Neutrophil (primary cell): ENCODE measurements around the gene CSRNP2.
"Not testable (repeated sequence)": the region's sequence is repeated elsewhere in the genome, so short reads cannot be mapped to it uniquely, and the experiment has no call there.

Source experiments
- H3K27ac ChIP-seq: fragments of 200-600 bp; sonication (generic); 2 replicates; pipeline ENCODE4 v1.5.1; 2016; ENCODE audit warnings: mild to moderate bottlenecking, moderate library complexity
- H3K27me3 ChIP-seq: fragments of 200-600 bp; sonication (generic); 2 replicates; pipeline ENCODE4 v1.6.0; 2016; ENCODE audit warnings: mild to moderate bottlenecking
- H3K36me3 ChIP-seq: fragments of 200-600 bp; sonication (generic); 2 replicates; pipeline ENCODE4 v1.5.1; 2017
- H3K4me1 ChIP-seq, 2 experiments: fragments of 200-600 bp in 1 of 2; sonication (generic) in 1 of 2; 1 replicate in 1 of 2; 2 replicates in 1 of 2; pipeline versions ENCODE4 v1.5.1 to v1.6.1; 2013 to 2016; ENCODE audit warnings: low read depth in 1 of 2, low read length in 1 of 2, mild to moderate bottlenecking in 1 of 2, moderate library complexity in 1 of 2; ENCODE audit not compliant: control insufficient read depth in 1 of 2, insufficient read depth in 1 of 2
- H3K4me3 ChIP-seq, 2 experiments: fragments of 200-600 bp in 1 of 2; sonication (generic) in 1 of 2; 1 replicate in 1 of 2; 2 replicates in 1 of 2; pipeline ENCODE4 v1.5.1; 2013 to 2016; ENCODE audit warnings: low read depth in 1 of 2, low read length in 1 of 2, mild to moderate bottlenecking in 1 of 2, moderate library complexity in 1 of 2
- H3K9me3 ChIP-seq: fragments of 200-600 bp; sonication (generic); 2 replicates; pipeline ENCODE4 v1.5.1; 2016
- CTCF ChIP-seq: fragments of 200-600 bp; sonication (generic); IDR thresholded peaks from 2 replicates; pipeline ENCODE4 v1.5.1; 2016; ENCODE audit warnings: antibody characterized with exemption

The CSRNP2 gene

GRCh38 chr12:51020448-51021182 lies 62.8 kb downstream of the CSRNP2 start:
- Histone ChIP-seq H3K27me3 (no peaks in the 10 kb centered on the region), H3K36me3 (no peaks in the 10 kb centered on the region), H3K9me3 (no peaks in the 10 kb centered on the region), H3K27ac (no peak overlapping the region), H3K4me1 (peaks cover 17 to 23% of the 10 kb centered on the region in 2 experiments), H3K4me3 (no peak overlapping the region)
- no peak for TF ChIP-seq CTCF

GRCh38 chr12:51019927-51020326 lies 63.5 kb downstream of the CSRNP2 start:
- Histone ChIP-seq H3K4me1 (peaks cover 10 to 16% of the 10 kb centered on the region in 2 experiments), H3K27ac (no peak overlapping the region), H3K27me3 (no peaks in the 10 kb centered on the region), H3K36me3 (no peaks in the 10 kb centered on the region), H3K9me3 (no peaks in the 10 kb centered on the region), H3K4me3 (no peak overlapping the region)
- no peak for TF ChIP-seq CTCF

- Histone ChIP-seq H3K27me3 (no peaks in the 10 kb centered on the region), H3K36me3 (no peaks in the 10 kb centered on the region), H3K9me3 (no peaks in the 10 kb centered on the region), H3K4me1 (peaks cover under 1 to 7% of the 10 kb centered on the region in 2 experiments), H3K4me3 (no peak overlapping the region), H3K27ac (no peak overlapping the region)
- no peak for TF ChIP-seq CTCF
Observed at GRCh38 chr12:51018956-51019355, 64.4 kb downstream of the CSRNP2 start.

- H3K27me3 ChIP-seq = no peaks in the 10 kb centered on the region
- no peak overlapping the region for H3K27ac ChIP-seq
- no peak overlapping the region for H3K4me3 ChIP-seq
- no peaks in the 10 kb centered on the region for H3K9me3 ChIP-seq
- H3K4me1 ChIP-seq = peaks cover 0 to 6% of the 10 kb centered on the region in 2 experiments
- TF ChIP-seq CTCF = no peak
- no peaks in the 10 kb centered on the region for H3K36me3 ChIP-seq
Observed at GRCh38 chr12:51017452-51017851, 65.9 kb downstream of the CSRNP2 start.

- H3K36me3 ChIP-seq, H3K27me3 ChIP-seq, H3K27ac ChIP-seq, H3K9me3 ChIP-seq, H3K4me3 ChIP-seq, H3K4me1 ChIP-seq: not testable (repeated sequence)
Observed at GRCh38 chr12:51014467-51014866, 68.9 kb downstream of the CSRNP2 start.

GRCh38 chr12:51013441-51013840 lies 70.0 kb downstream of the CSRNP2 start:
- Histone ChIP-seq H3K27ac (no peak overlapping the region), H3K4me3 (no peak overlapping the region), H3K4me1 (peaks cover 6 to 8% of the 10 kb centered on the region in 2 experiments), H3K36me3 (no peaks in the 10 kb centered on the region), H3K27me3 (no peaks in the 10 kb centered on the region), H3K9me3 (no peaks in the 10 kb centered on the region)
- no peak for TF ChIP-seq CTCF
